GM12878 (cell line): Measurements from ENCODE around the gene ECM1. TPM values are rescaled to one million over a fixed set of nuclear protein-coding genes. Genes with fewer than 3 reads are reported as not detected.

Experiments used
- ATAC-seq: fragments of 200-7000 bp; cut with Tn5 transposase; 3 replicates; pipeline ENCODE4 v1.9.1; 2020; ENCODE audit warnings: mild to moderate bottlenecking, moderate library complexity
- BruUV-seq: library from RNA; stranded (reverse); fragments of 400-500 nt; replicated peaks from 2 replicates; lab custom pipeline; 2021; lab: Mats Ljungman, UMichigan
- CTCF ChIA-PET: fragments of 300-600 bp; sonication (Branson Sonifier 250); formaldehyde crosslinking; extraction: SDS; loops from one replicate; lab custom pipeline; 2021; ENCODE audit warnings: inconsistent platforms; lab: Yijun Ruan, JAX
- POLR2A ChIA-PET: fragments of 350-600 bp; formaldehyde crosslinking; extraction: SDS; loops from one replicate; lab custom pipeline; 2021; ENCODE audit warnings: inconsistent platforms; lab: Charles Lee
- RAD21 ChIA-PET: fragments of 300-600 bp; sonication (Branson Sonifier 250); formaldehyde crosslinking; loops from one replicate; lab custom pipeline; 2023; ENCODE audit warnings: antibody characterized with exemption; ENCODE audit not compliant: unreplicated experiment; lab: Charles Lee
- SMC1A ChIA-PET: fragments of 300-600 bp; sonication (Branson Sonifier 250); formaldehyde crosslinking; loops from one replicate; lab custom pipeline; 2023; ENCODE audit not compliant: unreplicated experiment, uncharacterized antibody; lab: Charles Lee
- DNase-seq: peaks from one replicate; pipeline ENCODE4 v3.0.0-alpha.2; 2011; ENCODE audit warnings: low read depth, low spot score
- FAIRE-seq: peaks from 3 replicates; lab custom pipeline; 2011; peaks lifted over from hg19 to GRCh38; lab: Jason Lieb, UNC
- H2AFZ ChIP-seq: 2 replicates; pipeline ENCODE4 v1.6.0; 2011; ENCODE audit warnings: low read depth, low read length, control low read depth; ENCODE audit not compliant: control insufficient read depth
- H3K27ac ChIP-seq: 2 replicates; pipeline ENCODE4 v1.5.1; 2011; ENCODE audit warnings: control low read depth; ENCODE audit not compliant: control insufficient read depth, insufficient read depth
- H3K27me3 ChIP-seq, 2 experiments: replicated peaks in 1 of 2; 2 replicates each; pipeline versions ENCODE4 v1.6.0 to v1.6.1; 2011; ENCODE audit warnings: low read length in 1 of 2; ENCODE audit not compliant: control insufficient read depth in 2 of 2, insufficient read depth in 2 of 2
- H3K36me3 ChIP-seq, 2 experiments: 2 replicates each; pipeline ENCODE4 v1.5.1; 2011; ENCODE audit warnings: low read length in 1 of 2; ENCODE audit not compliant: control insufficient read depth in 2 of 2, insufficient read depth in 2 of 2
- H3K4me1 ChIP-seq: 2 replicates; pipeline ENCODE4 v1.6.1; 2011; ENCODE audit warnings: mild to moderate bottlenecking, low read length, moderate library complexity, mixed read lengths; ENCODE audit not compliant: control insufficient read depth, insufficient read depth
- H3K4me2 ChIP-seq: 2 replicates; pipeline ENCODE4 v1.6.0; 2011; ENCODE audit warnings: control low read depth; ENCODE audit not compliant: control insufficient read depth, insufficient read depth
- H3K4me3 ChIP-seq: fragments of 200-600 bp; sonication (generic); 2 replicates; pipeline ENCODE4 v1.5.1; 2016
- H3K79me2 ChIP-seq: 2 replicates; pipeline ENCODE4 v1.6.0; 2011; ENCODE audit warnings: low read length; ENCODE audit not compliant: control insufficient read depth, insufficient read depth
- H3K9ac ChIP-seq: 2 replicates; pipeline ENCODE4 v1.8.0; 2011; ENCODE audit warnings: low read length, control low read depth, mixed read lengths; ENCODE audit not compliant: control insufficient read depth, insufficient read depth
- H3K9me3 ChIP-seq: replicated peaks from 3 replicates; pipeline ENCODE4 v1.5.1; 2011; ENCODE audit warnings: mild to moderate bottlenecking, low read length; ENCODE audit not compliant: control insufficient read depth, insufficient read depth
- H4K20me1 ChIP-seq: 2 replicates; pipeline ENCODE4 v1.6.0; 2011; ENCODE audit not compliant: control insufficient read depth, insufficient read depth
- CBX3 ChIP-seq: fragments of 200-600 bp; sonication (generic); IDR thresholded peaks from 2 replicates; pipeline ENCODE4 v1.6.1; 2016; ENCODE audit warnings: low read depth, borderline replicate concordance
- CREM ChIP-seq: IDR thresholded peaks from 2 replicates; pipeline ENCODE4 v1.6.1; 2014; ENCODE audit warnings: antibody characterized with exemption, low read depth
- NBN ChIP-seq: fragments of 450-650 bp; IDR thresholded peaks from 2 replicates; pipeline ENCODE4 v1.6.1; 2016
- NFYA ChIP-seq: IDR thresholded peaks from 2 replicates; pipeline ENCODE4 v1.6.1; 2011; ENCODE audit warnings: low read depth, mild to moderate bottlenecking, low read length, improper control_type of control experiment, borderline replicate concordance
- NR2F1 ChIP-seq: fragments of 450-650 bp; conservative IDR thresholded peaks from 2 replicates; pipeline ENCODE4 v1.6.1; 2017; ENCODE audit warnings: mild to moderate bottlenecking
- POLR2AphosphoS2 ChIP-seq: IDR thresholded peaks from 2 replicates; pipeline ENCODE4 v1.6.1; 2011; ENCODE audit warnings: low read depth, mild to moderate bottlenecking, low read length, improper control_type of control experiment, moderate library complexity
- RB1 ChIP-seq: fragments of 450-650 bp; formaldehyde crosslinking; IDR thresholded peaks from 2 replicates; pipeline ENCODE4 v1.6.1; 2017; ENCODE audit warnings: mild to moderate bottlenecking, borderline replicate concordance
- SMAD5 ChIP-seq: IDR thresholded peaks from 2 replicates; pipeline ENCODE4 v1.6.1; 2016; ENCODE audit warnings: antibody characterized with exemption, low read depth
- STAT1 ChIP-seq: fragments of 450-650 bp; conservative IDR thresholded peaks from 2 replicates; pipeline ENCODE4 v1.6.1; 2014; ENCODE audit warnings: antibody characterized with exemption, mild to moderate bottlenecking
- ZNF274 ChIP-seq: IDR thresholded peaks from one replicate; pipeline ENCODE4 v1.8.0; 2011; ENCODE audit not compliant: insufficient read length, insufficient read depth
- WGBS: methylation state at CpG from one replicate; pipeline ENCODE4 v1.1.6; 2016; ENCODE audit warnings: low lambda C conversion rate; ENCODE audit not compliant: insufficient replicate concordance, insufficient coverage; ENCODE audit errors: missing lambda C conversion rate; 5-methylcytosine and 5-hydroxymethylcytosine counted together
- in situ Hi-C: fragments of 300-500 bp; cut with MboI; formaldehyde crosslinking; loops from 9 replicates; pipeline ENCODE4 v1.14.3; 2018; ENCODE audit warnings: mixed read lengths
- intact Hi-C: fragments of 100-400 bp; cut with micrococcal nuclease; formaldehyde crosslinking; loops from one replicate; pipeline ENCODE4 v1.14.2; 2022; ENCODE audit not compliant: unreplicated experiment
- polyA plus RNA-seq, 11 experiments: library from polyadenylated mRNA; depleted of rRNA in 4 of 11; unstranded in 6 of 11; stranded (reverse) in 5 of 11; fragments of >200 nt; fragmentation: Nextera tagmentation in 4 of 11; fragmentation: Illumina TruSeq in 1 of 11; extraction: Ambion mirVana in 4 of 11; extraction: Trizol in 1 of 11; gene quantifications; 1 replicate in 1 of 11; 2 replicates in 10 of 11; pipeline versions ENCODE4 v1.2.1 to v1.2.3, GENCODE V29; 2011 to 2016; ENCODE audit warnings: inconsistent platforms in 2 of 11, missing spikeins in 2 of 11, low read depth in 1 of 11
- total RNA-seq, 4 experiments: library from RNA; depleted of rRNA in 3 of 4; stranded (reverse); fragments of >200 nt in 3 of 4; fragmentation: Illumina TruSeq in 1 of 4; extraction: Trizol in 1 of 4; gene quantifications; 2 replicates each; pipeline versions ENCODE4 v1.2.1 to v1.2.3, GENCODE V29; 2013 to 2021
- TF ChIP-seq, protein P1 (sequence below): IDR thresholded peaks from 2 replicates; pipeline ENCODE4 v1.6.1; 2011; ENCODE audit warnings: low read depth, mild to moderate bottlenecking, low read length, moderate library complexity, borderline replicate concordance; ENCODE audit errors: extremely low read depth
- TF ChIP-seq, protein P2 (sequence below): IDR thresholded peaks from 2 replicates; pipeline ENCODE4 v1.6.1; 2011; ENCODE audit warnings: borderline replicate concordance, low read depth, mild to moderate bottlenecking, moderate library complexity, mixed read lengths, low read length; ENCODE audit not compliant: insufficient read depth; ENCODE audit errors: extremely low read length

The ECM1 gene
- total and polyA plus RNA-seq, 10 of the 15 experiments (the other 5 are each of a cell fraction or from before 2014, with no cell fraction given) = 0.06 to 1.3 (median 0.60) TPM

- H3K9ac ChIP-seq = no peak overlapping the region
Measured at GRCh38 chr1:150484431-150484830, 23.5 kb upstream of the ECM1 start.

More at GRCh38 chr1:150484431-150484830, 23.5 kb upstream of the ECM1 start:
- DNase-seq (no peak), ATAC-seq (no peak), FAIRE-seq (no peak)
- intact Hi-C loops (loop anchor here (10.0 kb wide), 1 partner anchor 140 kb away; the partner anchor contains the start of gene ENSA), in situ Hi-C loops (no loop called here)
- no peaks in the 10 kb centered on the region for H3K4me1 ChIP-seq
- no peaks in the 10 kb centered on the region for H3K27me3 ChIP-seq
- H4K20me1 ChIP-seq = no peaks in the 10 kb centered on the region
- no peaks in the 10 kb centered on the region for H3K9me3 ChIP-seq
- no peak overlapping the region for H3K4me2 ChIP-seq
- WGBS = 84% methylated on average over 5 of the region's 5 CpGs
- no peak overlapping the region for H2AFZ ChIP-seq
- CTCF ChIA-PET = no interaction called here
- no TSS peak for BruUV-seq
- SMC1A ChIA-PET = no interaction called here
- RAD21 ChIA-PET = interaction anchor here (0.7 kb wide), 1 partner anchor 92 kb away, joined by 3 read pairs; no protein-coding TSS in a partner anchor
- no peak for TF ChIP-seq CREM
- TF ChIP-seq POLR2AphosphoS2 = no peak
- no peak for TF ChIP-seq NBN
- TF ChIP-seq NFYA = no peak
- TF ChIP-seq ZNF274 = no peak
- no peak for TF ChIP-seq STAT1
- TF ChIP-seq SMAD5 = no peak
- TF ChIP-seq NR2F1 = no peak
- no peak for TF ChIP-seq RB1
- TF ChIP-seq, protein P1, sequence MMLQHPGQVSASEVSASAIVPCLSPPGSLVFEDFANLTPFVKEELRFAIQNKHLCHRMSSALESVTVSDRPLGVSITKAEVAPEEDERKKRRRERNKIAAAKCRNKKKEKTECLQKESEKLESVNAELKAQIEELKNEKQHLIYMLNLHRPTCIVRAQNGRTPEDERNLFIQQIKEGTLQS = no peak
- no peak for TF ChIP-seq CBX3
- TF ChIP-seq, protein P2, sequence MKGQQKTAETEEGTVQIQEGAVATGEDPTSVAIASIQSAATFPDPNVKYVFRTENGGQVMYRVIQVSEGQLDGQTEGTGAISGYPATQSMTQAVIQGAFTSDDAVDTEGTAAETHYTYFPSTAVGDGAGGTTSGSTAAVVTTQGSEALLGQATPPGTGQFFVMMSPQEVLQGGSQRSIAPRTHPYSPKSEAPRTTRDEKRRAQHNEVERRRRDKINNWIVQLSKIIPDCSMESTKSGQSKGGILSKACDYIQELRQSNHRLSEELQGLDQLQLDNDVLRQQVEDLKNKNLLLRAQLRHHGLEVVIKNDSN = no peak
- H3K36me3 ChIP-seq = peaks cover 0 to 5% of the 10 kb centered on the region in 2 experiments; a peak in 1 of 4 replicates
- H3K27ac ChIP-seq = no peak overlapping the region
- peaks cover 14% of the 10 kb centered on the region for H3K79me2 ChIP-seq
- POLR2A ChIA-PET = interaction anchor here (0.7 kb wide), 1 partner anchor 19 kb away, joined by 6 read pairs; no protein-coding TSS in a partner anchor
- no peak overlapping the region for H3K4me3 ChIP-seq
